Endothelial cell (in vitro differentiated cells): ENCODE measurements around the gene NELFB. TPM values are rescaled to one million over a fixed set of nuclear protein-coding genes. Genes with fewer than 3 reads are reported as not detected.

Source experiments
- DNase-seq: peaks from one replicate; pipeline ENCODE4 v3.0.0; 2021; ENCODE audit warnings: low spot score
- H3K27ac Mint-ChIP-seq: one replicate; pipeline ENCODE4 v1.8.0; 2021; ENCODE audit warnings: mixed read lengths, inconsistent platforms; ENCODE audit not compliant: unreplicated experiment
- H3K27me3 Mint-ChIP-seq: one replicate; pipeline ENCODE4 v1.8.0; 2021; ENCODE audit warnings: mild to moderate bottlenecking, moderate library complexity, mixed read lengths, inconsistent platforms; ENCODE audit not compliant: unreplicated experiment
- H3K36me3 Mint-ChIP-seq: one replicate; pipeline ENCODE4 v1.8.0; 2021; ENCODE audit warnings: mild to moderate bottlenecking, low read depth, mixed read lengths, inconsistent platforms; ENCODE audit not compliant: unreplicated experiment
- H3K4me1 Mint-ChIP-seq: one replicate; pipeline ENCODE4 v1.8.0; 2021; ENCODE audit warnings: mild to moderate bottlenecking, mixed read lengths, inconsistent platforms; ENCODE audit not compliant: unreplicated experiment
- H3K4me3 Mint-ChIP-seq: one replicate; pipeline ENCODE4 v1.8.0; 2021; ENCODE audit warnings: mild to moderate bottlenecking, mixed read lengths, inconsistent platforms; ENCODE audit not compliant: unreplicated experiment
- H3K9me3 Mint-ChIP-seq: one replicate; pipeline ENCODE4 v1.8.0; 2021; ENCODE audit warnings: mixed read lengths, inconsistent platforms; ENCODE audit not compliant: unreplicated experiment
- CTCF ChIP-seq: fragments of 200-600 bp; sonication (generic); IDR thresholded peaks from one replicate; pipeline ENCODE4 v1.5.0; 2021; ENCODE audit warnings: antibody characterized with exemption; ENCODE audit not compliant: unreplicated experiment
- total RNA-seq: library from RNA; stranded (reverse); fragmentation: NEBNext Ultra II Directional; extraction: Animal tissue kit (Norgen Biotek cat#: 25700); gene quantifications from one replicate; pipeline ENCODE4 v1.2.1, GENCODE V29; 2021; ENCODE audit not compliant: unreplicated experiment

Gene NELFB
- total RNA-seq, 1 donor from 2014 or later: 65.6 TPM

- no peak for DNase-seq
- peaks cover 12% of the 10 kb centered on the region for H3K27me3 Mint-ChIP-seq
- peak overlapping the region; percentile 59 for H3K4me3 Mint-ChIP-seq
- peaks cover 6% of the 10 kb centered on the region for H3K4me1 Mint-ChIP-seq
- H3K27ac Mint-ChIP-seq: peak overlapping the region; percentile 48
- peaks cover 13% of the 10 kb centered on the region for H3K36me3 Mint-ChIP-seq
- no peaks in the 10 kb centered on the region for H3K9me3 Mint-ChIP-seq
- TF ChIP-seq CTCF: no peak
These were observed 41.7 kb upstream of the NELFB start for GRCh38 chr9:137213160-137214060.

- Mint-ChIP-seq H3K36me3 (peaks cover 11% of the 10 kb centered on the region), H3K27ac (no peak overlapping the region), H3K4me1 (peaks cover 6% of the 10 kb centered on the region), H3K4me3 (no peak overlapping the region), H3K9me3 (no peaks in the 10 kb centered on the region), H3K27me3 (peaks cover 9% of the 10 kb centered on the region)
- DNase-seq: no peak
- TF ChIP-seq CTCF: no peak
These were observed 40.5 kb upstream of the NELFB start for GRCh38 chr9:137214620-137215019.

- DNase-seq: no peak
- H3K4me1 Mint-ChIP-seq: peaks cover 6% of the 10 kb centered on the region
- H3K9me3 Mint-ChIP-seq: no peaks in the 10 kb centered on the region
- no peak overlapping the region for H3K4me3 Mint-ChIP-seq
- H3K27me3 Mint-ChIP-seq: peaks cover 9% of the 10 kb centered on the region
- no peak for TF ChIP-seq CTCF
- no peak overlapping the region for H3K27ac Mint-ChIP-seq
- peaks cover 11% of the 10 kb centered on the region for H3K36me3 Mint-ChIP-seq
These were observed 39.7 kb upstream of the NELFB start for GRCh38 chr9:137215196-137215986.

- Mint-ChIP-seq H3K27ac (no peak overlapping the region), H3K36me3 (peaks cover 6% of the 10 kb centered on the region), H3K4me3 (no peak overlapping the region), H3K4me1 (peaks cover under 1% of the 10 kb centered on the region), H3K9me3 (no peaks in the 10 kb centered on the region), H3K27me3 (peaks cover 8% of the 10 kb centered on the region)
- DNase-seq: no peak
- no peak for TF ChIP-seq CTCF
These were observed 38.8 kb upstream of the NELFB start for GRCh38 chr9:137216188-137216965.
